ENCODE results near the gene GLIS1.

GRCh38 chr1:53653200-53653575 is 85.8 kb downstream of the GLIS1 start:
- no peak for TF ChIP-seq POLR2AphosphoS5 (IDR thresholded peaks at IDR 0.05; ENCODE audit: borderline replicate concordance, low read depth, low read length)
- no peak for TF ChIP-seq EZH2 (IDR thresholded peaks at IDR 0.05)

Measured in SK-N-MC (cell line).